GM23338 (cell line): ENCODE measurements around the gene TEX14. TPM values are rescaled to one million over a fixed set of nuclear protein-coding genes. Genes with fewer than 3 reads are reported as not detected.

Experiments used
- ATAC-seq: fragments of 200-7000 bp; cut with Tn5 transposase; 3 replicates; pipeline ENCODE4 v1.9.1; 2020
- DNase-seq: peaks from one replicate; pipeline ENCODE4 v3.0.0-alpha.2; 2015; ENCODE audit warnings: low spot score
- H2AFZ ChIP-seq: fragments of 200-600 bp; sonication (generic); 2 replicates; pipeline ENCODE4 v1.8.0; 2016; ENCODE audit warnings: antibody characterized with exemption, mild to moderate bottlenecking, moderate library complexity
- H3F3A ChIP-seq: fragments of 200-600 bp; sonication (generic); replicated peaks from 2 replicates; pipeline ENCODE4 v1.8.0; 2017; ENCODE audit warnings: antibody characterized with exemption, mixed run types, low read depth
- H3K27ac ChIP-seq: fragments of 200-600 bp; sonication (generic); 2 replicates; pipeline ENCODE4 v1.6.1; 2016; ENCODE audit warnings: low read depth
- H3K27me3 ChIP-seq: fragments of 200-600 bp; sonication (generic); 2 replicates; pipeline ENCODE4 v1.8.0; 2016; ENCODE audit warnings: mild to moderate bottlenecking, mixed run types, moderate library complexity; ENCODE audit not compliant: insufficient read depth
- H3K36me3 ChIP-seq: fragments of 200-600 bp; sonication (generic); 2 replicates; pipeline ENCODE4 v1.8.0; 2016; ENCODE audit warnings: mild to moderate bottlenecking; ENCODE audit not compliant: insufficient read depth
- H3K4me1 ChIP-seq: fragments of 200-600 bp; sonication (generic); 2 replicates; pipeline ENCODE4 v1.8.0; 2016; ENCODE audit warnings: mild to moderate bottlenecking, moderate library complexity; ENCODE audit not compliant: insufficient read depth
- H3K4me2 ChIP-seq: fragments of 200-600 bp; sonication (generic); 2 replicates; pipeline ENCODE4 v1.7.1; 2017; ENCODE audit warnings: mixed run types
- H3K4me3 ChIP-seq: fragments of 200-600 bp; sonication (generic); 2 replicates; pipeline ENCODE4 v1.6.1; 2016; ENCODE audit warnings: mixed run types
- H3K79me2 ChIP-seq: fragments of 200-600 bp; sonication (generic); replicated peaks from 2 replicates; pipeline ENCODE4 v1.8.0; 2017; ENCODE audit warnings: mild to moderate bottlenecking; ENCODE audit not compliant: insufficient read depth
- H3K9me2 ChIP-seq: fragments of 200-600 bp; sonication (generic); 2 replicates; pipeline ENCODE4 v1.8.0; 2017; ENCODE audit not compliant: insufficient read depth
- H4K20me1 ChIP-seq: fragments of 200-600 bp; sonication (generic); replicated peaks from 2 replicates; pipeline ENCODE4 v1.8.0; 2017; ENCODE audit warnings: mild to moderate bottlenecking; ENCODE audit not compliant: insufficient read depth
- H3K27ac Mint-ChIP-seq: 2 replicates; pipeline ENCODE4 v1.8.0; 2020; ENCODE audit warnings: inconsistent platforms, mild to moderate bottlenecking, moderate library complexity, mixed read lengths
- H3K27me3 Mint-ChIP-seq: 3 replicates; pipeline ENCODE4 v1.8.0; 2022; ENCODE audit warnings: low read depth, mild to moderate bottlenecking, moderate library complexity, mixed read lengths, inconsistent platforms; ENCODE audit not compliant: insufficient read depth, poor library complexity
- H3K36me3 Mint-ChIP-seq: 3 replicates; pipeline ENCODE4 v1.8.0; 2021; ENCODE audit warnings: low read depth, mild to moderate bottlenecking, inconsistent platforms, moderate library complexity, mixed read lengths
- H3K4me1 Mint-ChIP-seq: 3 replicates; pipeline ENCODE4 v1.8.0; 2020; ENCODE audit warnings: mild to moderate bottlenecking, inconsistent platforms, mixed read lengths
- H3K4me3 Mint-ChIP-seq: 3 replicates; pipeline ENCODE4 v1.8.0; 2021; ENCODE audit warnings: moderate library complexity, mild to moderate bottlenecking, inconsistent platforms, mixed read lengths
- H3K9me3 Mint-ChIP-seq: 3 replicates; pipeline ENCODE4 v1.8.0; 2020; ENCODE audit warnings: moderate library complexity, mild to moderate bottlenecking, inconsistent platforms, mixed read lengths
- CTCF ChIP-seq, 2 experiments: fragments of 200-600 bp in 1 of 2; sonication (generic) in 1 of 2; conservative IDR thresholded peaks; 2 replicates each; pipeline versions ENCODE4 v1.5.1 to v1.6.1; 2016 to 2017; ENCODE audit warnings: antibody characterized with exemption in 2 of 2, low read depth in 2 of 2, mild to moderate bottlenecking in 2 of 2, moderate library complexity in 1 of 2
- EZH2 ChIP-seq: fragments of 200-600 bp; sonication (generic); IDR thresholded peaks from one replicate; pipeline ENCODE4 v1.8.0; 2017; ENCODE audit warnings: antibody characterized with exemption, mild to moderate bottlenecking, low read depth; ENCODE audit not compliant: unreplicated experiment
- REST ChIP-seq: IDR thresholded peaks from one replicate; pipeline ENCODE4 v1.6.1; 2018; ENCODE audit warnings: antibody characterized with exemption; ENCODE audit not compliant: unreplicated experiment
- polyA plus RNA-seq: library from polyadenylated mRNA; unstranded; fragments of >200 nt; fragmentation: Nextera tagmentation; extraction: Ambion mirVana; gene quantifications from 2 replicates; pipeline ENCODE4 v1.2.1, GENCODE V29; 2016
- total RNA-seq: library from RNA; depleted of rRNA; stranded (reverse); fragments of >200 nt; shearing (Covaris generic); gene quantifications from 2 replicates; pipeline ENCODE4 v1.2.3, GENCODE V29; 2014
- TF ChIP-seq, protein P1 (sequence below): fragments of 250-450 bp; sonication (Bioruptor Pico); IDR thresholded peaks from 2 replicates; pipeline ENCODE4 v1.5.0; 2020; ENCODE audit warnings: mild to moderate bottlenecking, moderate library complexity

Gene TEX14
- total and polyA plus RNA-seq, 2 experiments from 2014 or later: 0.80 to 2.6 TPM

GRCh38 chr17:58580671-58581070, 111.2 kb downstream of the TEX14 start (continued):
- TF ChIP-seq REST: no peak
- no peak for TF ChIP-seq EZH2

DNA sequence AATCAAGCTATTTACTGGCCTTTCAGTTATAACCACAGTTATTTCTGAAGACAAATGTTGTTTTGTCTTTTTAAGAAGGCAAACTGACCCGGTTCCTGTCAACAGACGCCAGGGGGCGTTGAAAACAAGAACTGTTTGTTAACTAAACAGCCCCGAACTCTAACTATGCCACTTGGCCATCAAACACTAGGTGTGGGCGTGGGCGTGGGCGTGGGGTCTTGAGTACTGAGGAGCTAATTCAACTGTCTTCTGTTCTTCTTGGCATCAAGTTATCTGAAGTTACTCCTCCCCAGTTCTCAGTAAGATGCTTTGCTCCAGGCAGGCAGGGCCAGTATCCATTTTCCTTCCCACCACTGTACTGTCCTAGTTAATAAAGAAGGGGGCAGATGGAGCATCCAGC, 114.1 kb downstream of the TEX14 start:
- H3K9me2 ChIP-seq: no peaks in the 10 kb centered on the region
- H3K4me3 Mint-ChIP-seq: no peak overlapping the region

More for the DNA sequence above, 114.1 kb downstream of the TEX14 start:
- Histone ChIP-seq H3K27me3 (no peaks in the 10 kb centered on the region), H3K4me2 (no peak overlapping the region), H3K36me3 (no peaks in the 10 kb centered on the region), H3K27ac (no peak overlapping the region), H3K4me1 (no peaks in the 10 kb centered on the region), H3K79me2 (no peaks in the 10 kb centered on the region), H2AFZ (0 out of 2 replicates have a peak overlapping the region, but pooled peaks have one; percentile 15), H3K4me3 (no peak overlapping the region), H4K20me1 (no peaks in the 10 kb centered on the region), H3F3A (no peaks in the 10 kb centered on the region)
- H3K36me3 Mint-ChIP-seq: no peaks in the 10 kb centered on the region
- H3K27ac Mint-ChIP-seq: no peak overlapping the region
- peak; percentile 79 for ATAC-seq
- H3K9me3 Mint-ChIP-seq: no peaks in the 10 kb centered on the region
- peaks cover 3% of the 10 kb centered on the region; the same call in 1 of the 3 replicates for H3K4me1 Mint-ChIP-seq
- H3K27me3 Mint-ChIP-seq: peaks cover 3% of the 10 kb centered on the region
- peak; percentile 71 to 86 for TF ChIP-seq CTCF (conservative IDR thresholded peaks at IDR 0.05; ENCODE audit: low read depth in 2 of 2)
- TF ChIP-seq, protein P1, sequence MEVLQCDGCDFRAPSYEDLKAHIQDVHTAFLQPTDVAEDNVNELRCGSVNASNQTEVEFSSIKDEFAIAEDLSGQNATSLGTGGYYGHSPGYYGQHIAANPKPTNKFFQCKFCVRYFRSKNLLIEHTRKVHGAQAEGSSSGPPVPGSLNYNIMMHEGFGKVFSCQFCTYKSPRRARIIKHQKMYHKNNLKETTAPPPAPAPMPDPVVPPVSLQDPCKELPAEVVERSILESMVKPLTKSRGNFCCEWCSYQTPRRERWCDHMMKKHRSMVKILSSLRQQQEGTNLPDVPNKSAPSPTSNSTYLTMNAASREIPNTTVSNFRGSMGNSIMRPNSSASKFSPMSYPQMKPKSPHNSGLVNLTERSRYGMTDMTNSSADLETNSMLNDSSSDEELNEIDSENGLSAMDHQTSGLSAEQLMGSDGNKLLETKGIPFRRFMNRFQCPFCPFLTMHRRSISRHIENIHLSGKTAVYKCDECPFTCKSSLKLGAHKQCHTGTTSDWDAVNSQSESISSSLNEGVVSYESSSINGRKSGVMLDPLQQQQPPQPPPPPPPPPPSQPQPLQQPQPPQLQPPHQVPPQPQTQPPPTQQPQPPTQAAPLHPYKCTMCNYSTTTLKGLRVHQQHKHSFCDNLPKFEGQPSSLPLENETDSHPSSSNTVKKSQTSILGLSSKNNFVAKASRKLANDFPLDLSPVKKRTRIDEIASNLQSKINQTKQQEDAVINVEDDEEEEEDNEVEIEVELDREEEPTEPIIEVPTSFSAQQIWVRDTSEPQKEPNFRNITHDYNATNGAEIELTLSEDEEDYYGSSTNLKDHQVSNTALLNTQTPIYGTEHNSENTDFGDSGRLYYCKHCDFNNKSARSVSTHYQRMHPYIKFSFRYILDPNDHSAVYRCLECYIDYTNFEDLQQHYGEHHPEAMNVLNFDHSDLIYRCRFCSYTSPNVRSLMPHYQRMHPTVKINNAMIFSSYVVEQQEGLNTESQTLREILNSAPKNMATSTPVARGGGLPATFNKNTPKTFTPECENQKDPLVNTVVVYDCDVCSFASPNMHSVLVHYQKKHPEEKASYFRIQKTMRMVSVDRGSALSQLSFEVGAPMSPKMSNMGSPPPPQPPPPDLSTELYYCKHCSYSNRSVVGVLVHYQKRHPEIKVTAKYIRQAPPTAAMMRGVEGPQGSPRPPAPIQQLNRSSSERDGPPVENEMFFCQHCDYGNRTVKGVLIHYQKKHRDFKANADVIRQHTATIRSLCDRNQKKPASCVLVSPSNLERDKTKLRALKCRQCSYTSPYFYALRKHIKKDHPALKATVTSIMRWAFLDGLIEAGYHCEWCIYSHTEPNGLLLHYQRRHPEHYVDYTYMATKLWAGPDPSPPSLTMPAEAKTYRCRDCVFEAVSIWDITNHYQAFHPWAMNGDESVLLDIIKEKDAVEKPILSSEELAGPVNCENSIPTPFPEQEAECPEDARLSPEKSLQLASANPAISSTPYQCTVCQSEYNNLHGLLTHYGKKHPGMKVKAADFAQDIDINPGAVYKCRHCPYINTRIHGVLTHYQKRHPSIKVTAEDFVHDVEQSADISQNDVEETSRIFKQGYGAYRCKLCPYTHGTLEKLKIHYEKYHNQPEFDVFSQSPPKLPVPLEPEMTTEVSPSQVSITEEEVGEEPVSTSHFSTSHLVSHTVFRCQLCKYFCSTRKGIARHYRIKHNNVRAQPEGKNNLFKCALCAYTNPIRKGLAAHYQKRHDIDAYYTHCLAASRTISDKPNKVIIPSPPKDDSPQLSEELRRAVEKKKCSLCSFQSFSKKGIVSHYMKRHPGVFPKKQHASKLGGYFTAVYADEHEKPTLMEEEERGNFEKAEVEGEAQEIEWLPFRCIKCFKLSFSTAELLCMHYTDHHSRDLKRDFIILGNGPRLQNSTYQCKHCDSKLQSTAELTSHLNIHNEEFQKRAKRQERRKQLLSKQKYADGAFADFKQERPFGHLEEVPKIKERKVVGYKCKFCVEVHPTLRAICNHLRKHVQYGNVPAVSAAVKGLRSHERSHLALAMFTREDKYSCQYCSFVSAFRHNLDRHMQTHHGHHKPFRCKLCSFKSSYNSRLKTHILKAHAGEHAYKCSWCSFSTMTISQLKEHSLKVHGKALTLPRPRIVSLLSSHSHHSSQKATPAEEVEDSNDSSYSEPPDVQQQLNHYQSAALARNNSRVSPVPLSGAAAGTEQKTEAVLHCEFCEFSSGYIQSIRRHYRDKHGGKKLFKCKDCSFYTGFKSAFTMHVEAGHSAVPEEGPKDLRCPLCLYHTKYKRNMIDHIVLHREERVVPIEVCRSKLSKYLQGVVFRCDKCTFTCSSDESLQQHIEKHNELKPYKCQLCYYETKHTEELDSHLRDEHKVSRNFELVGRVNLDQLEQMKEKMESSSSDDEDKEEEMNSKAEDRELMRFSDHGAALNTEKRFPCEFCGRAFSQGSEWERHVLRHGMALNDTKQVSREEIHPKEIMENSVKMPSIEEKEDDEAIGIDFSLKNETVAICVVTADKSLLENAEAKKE (CRISPR knock-in tag): no peak
- DNase-seq: peak; percentile 90
